ENCODE results near the gene C11orf97.

DNA sequence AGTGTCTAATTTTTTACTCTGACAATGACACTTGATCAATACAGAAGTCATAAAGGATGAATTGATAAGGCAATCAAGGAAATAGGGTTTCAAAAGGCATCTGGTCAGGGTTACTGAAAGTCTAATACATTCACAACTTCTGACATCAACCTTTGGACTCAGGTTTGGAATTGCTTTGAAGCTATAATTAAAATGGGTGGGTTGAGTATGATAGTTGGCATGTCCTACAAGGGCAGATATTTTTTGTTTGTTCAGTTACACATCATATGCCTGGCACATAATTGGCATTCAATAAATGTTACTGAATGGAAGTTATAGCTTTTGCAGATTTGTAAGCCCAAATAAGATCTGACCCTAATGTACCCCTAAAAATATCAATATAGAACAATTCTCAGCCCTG lies 24.1 kb downstream of the C11orf97 start:
- TF ChIP-seq POLR2A (IDR thresholded peaks at IDR 0.05): no peak
- TF ChIP-seq, protein P1, sequence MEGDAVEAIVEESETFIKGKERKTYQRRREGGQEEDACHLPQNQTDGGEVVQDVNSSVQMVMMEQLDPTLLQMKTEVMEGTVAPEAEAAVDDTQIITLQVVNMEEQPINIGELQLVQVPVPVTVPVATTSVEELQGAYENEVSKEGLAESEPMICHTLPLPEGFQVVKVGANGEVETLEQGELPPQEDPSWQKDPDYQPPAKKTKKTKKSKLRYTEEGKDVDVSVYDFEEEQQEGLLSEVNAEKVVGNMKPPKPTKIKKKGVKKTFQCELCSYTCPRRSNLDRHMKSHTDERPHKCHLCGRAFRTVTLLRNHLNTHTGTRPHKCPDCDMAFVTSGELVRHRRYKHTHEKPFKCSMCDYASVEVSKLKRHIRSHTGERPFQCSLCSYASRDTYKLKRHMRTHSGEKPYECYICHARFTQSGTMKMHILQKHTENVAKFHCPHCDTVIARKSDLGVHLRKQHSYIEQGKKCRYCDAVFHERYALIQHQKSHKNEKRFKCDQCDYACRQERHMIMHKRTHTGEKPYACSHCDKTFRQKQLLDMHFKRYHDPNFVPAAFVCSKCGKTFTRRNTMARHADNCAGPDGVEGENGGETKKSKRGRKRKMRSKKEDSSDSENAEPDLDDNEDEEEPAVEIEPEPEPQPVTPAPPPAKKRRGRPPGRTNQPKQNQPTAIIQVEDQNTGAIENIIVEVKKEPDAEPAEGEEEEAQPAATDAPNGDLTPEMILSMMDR (IDR thresholded peaks at IDR 0.05): no peak
